DND-41 (cell line): ENCODE data around the gene LIM2.

Experiments
- ATAC-seq: fragments of 200-7000 bp; cut with Tn5 transposase; 3 replicates; pipeline ENCODE4 v1.9.1; 2021; ENCODE audit warnings: low read depth; ENCODE audit not compliant: insufficient read depth
- DNase-seq: peaks from one replicate; pipeline ENCODE4 v3.0.0-alpha.2; 2020
- H2AFZ ChIP-seq: 2 replicates; pipeline ENCODE4 v1.6.0; 2012; ENCODE audit warnings: low read depth, low read length
- H3K27ac ChIP-seq: 2 replicates; pipeline ENCODE4 v1.5.1; 2012; ENCODE audit warnings: low read length, inconsistent platforms
- H3K27me3 ChIP-seq: fragments of 200-600 bp; sonication (generic); 2 replicates; pipeline ENCODE4 v1.6.0; 2012; ENCODE audit warnings: low read length, mild to moderate bottlenecking, inconsistent platforms; ENCODE audit not compliant: insufficient read depth, poor library complexity
- H3K36me3 ChIP-seq: 2 replicates; pipeline ENCODE4 v1.5.1; 2012; ENCODE audit warnings: low read length, inconsistent platforms; ENCODE audit not compliant: insufficient read depth
- H3K4me1 ChIP-seq: 2 replicates; pipeline ENCODE4 v1.5.1; 2012; ENCODE audit warnings: mild to moderate bottlenecking, low read length; ENCODE audit not compliant: insufficient read depth
- H3K4me2 ChIP-seq: 2 replicates; pipeline ENCODE4 v1.6.0; 2012; ENCODE audit warnings: mild to moderate bottlenecking, moderate library complexity, low read length, inconsistent platforms; ENCODE audit not compliant: insufficient read depth
- H3K4me3 ChIP-seq, 2 experiments: fragments of 200-600 bp in 1 of 2; shearing (Covaris generic) in 1 of 2; 2 replicates each; pipeline ENCODE4 v1.5.1; 2012 to 2016; ENCODE audit warnings: inconsistent platforms in 2 of 2, low read length in 2 of 2, mild to moderate bottlenecking in 2 of 2, low read depth in 1 of 2, moderate library complexity in 1 of 2
- H3K79me2 ChIP-seq: 2 replicates; pipeline ENCODE4 v1.6.0; 2012; ENCODE audit warnings: low read length, inconsistent platforms; ENCODE audit not compliant: insufficient read depth
- H3K9ac ChIP-seq: 2 replicates; pipeline ENCODE4 v1.6.0; 2012; ENCODE audit warnings: low read depth, mild to moderate bottlenecking, inconsistent platforms, low read length, moderate library complexity
- H3K9me3 ChIP-seq: 2 replicates; pipeline ENCODE4 v1.5.1; 2012; ENCODE audit warnings: low read length, moderate library complexity, mild to moderate bottlenecking, inconsistent platforms; ENCODE audit not compliant: insufficient read depth, severe bottlenecking
- H4K20me1 ChIP-seq: 2 replicates; pipeline ENCODE4 v1.6.0; 2012; ENCODE audit warnings: low read length; ENCODE audit not compliant: insufficient read depth
- CTCF ChIP-seq: IDR thresholded peaks from 2 replicates; pipeline ENCODE4 v1.5.1; 2012; ENCODE audit warnings: borderline replicate concordance, low read length, moderate library complexity, mild to moderate bottlenecking; ENCODE audit not compliant: poor library complexity, severe bottlenecking; ENCODE audit errors: extremely low read depth
- EZH2 ChIP-seq: IDR thresholded peaks from 3 replicates; pipeline ENCODE4 v1.6.1; 2012; ENCODE audit warnings: borderline replicate concordance, low read depth, mild to moderate bottlenecking, moderate library complexity, low read length, inconsistent platforms; ENCODE audit not compliant: severe bottlenecking

The LIM2 gene

GRCh38 chr19:51392701-51393100, 4.9 kb upstream of the LIM2 start:
- DNase-seq (no peak), ATAC-seq (no peak)
- H3K36me3 ChIP-seq, result no peaks in the 10 kb centered on the region
- peaks cover 10% of the 10 kb centered on the region for H3K79me2 ChIP-seq
- no peaks in the 10 kb centered on the region for H3K9me3 ChIP-seq
- H3K27ac ChIP-seq, result no peak overlapping the region
- no peaks in the 10 kb centered on the region for H3K27me3 ChIP-seq
- peaks cover 18% of the 10 kb centered on the region for H3K4me1 ChIP-seq
- H3K9ac ChIP-seq, result no peak overlapping the region
- H3K4me3 ChIP-seq, result no peak overlapping the region
- TF ChIP-seq EZH2, result no peak
- no peak for TF ChIP-seq CTCF
- no peak overlapping the region for H3K4me2 ChIP-seq
- no peak overlapping the region; the same call in 1 of the 2 replicates for H2AFZ ChIP-seq
- H4K20me1 ChIP-seq, result no peaks in the 10 kb centered on the region

DNA sequence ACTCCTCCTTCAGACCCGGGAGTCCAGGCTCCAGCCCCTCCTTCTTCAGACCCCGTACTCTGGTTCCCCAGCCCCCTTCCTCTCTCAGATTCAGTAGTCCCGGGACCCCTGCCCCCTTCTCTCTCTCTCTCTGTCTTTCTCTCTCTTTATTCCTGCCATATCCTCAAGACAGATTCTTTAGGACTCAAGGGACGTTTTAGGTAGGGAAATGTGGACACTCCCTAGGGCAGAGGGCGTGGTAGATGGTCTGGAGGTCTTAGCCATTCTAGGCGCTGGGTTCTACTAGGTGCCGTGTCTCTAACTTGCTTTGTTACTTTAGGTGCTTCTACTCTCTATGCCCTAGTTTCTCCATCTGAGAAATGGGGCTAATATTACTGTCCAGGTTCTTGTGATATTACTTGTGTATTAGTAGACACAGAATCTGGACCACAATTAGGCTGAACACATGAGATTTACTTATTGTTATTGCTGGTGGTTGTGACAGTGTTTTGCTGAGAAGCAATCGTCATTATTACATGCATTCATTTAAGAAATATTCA, 3.4 kb upstream of the LIM2 start:
- Histone ChIP-seq H3K4me1 (peaks cover 18% of the 10 kb centered on the region), H3K4me2 (no peak overlapping the region), H3K79me2 (peaks cover 10% of the 10 kb centered on the region), H3K36me3 (no peaks in the 10 kb centered on the region), H3K27me3 (no peaks in the 10 kb centered on the region), H3K4me3 (no peak overlapping the region), H3K27ac (no peak overlapping the region), H3K9me3 (no peaks in the 10 kb centered on the region), H4K20me1 (no peaks in the 10 kb centered on the region), H2AFZ (no peak overlapping the region), H3K9ac (no peak overlapping the region)
- ATAC-seq (no peak), DNase-seq (no peak)
- TF ChIP-seq EZH2 (no peak), CTCF (no peak)

- H3K4me3 ChIP-seq, result no peak overlapping the region
- no peaks in the 10 kb centered on the region for H4K20me1 ChIP-seq
- H3K4me1 ChIP-seq, result peaks cover 6% of the 10 kb centered on the region
- H2AFZ ChIP-seq, result no peak overlapping the region
- H3K27me3 ChIP-seq, result no peaks in the 10 kb centered on the region
- ATAC-seq (no peak), DNase-seq (no peak)
- H3K27ac ChIP-seq, result no peak overlapping the region
- no peak overlapping the region for H3K4me2 ChIP-seq
- H3K9me3 ChIP-seq, result no peaks in the 10 kb centered on the region
- TF ChIP-seq EZH2 (no peak), CTCF (no peak)
- H3K36me3 ChIP-seq, result no peaks in the 10 kb centered on the region
- no peak overlapping the region for H3K9ac ChIP-seq
- no peaks in the 10 kb centered on the region for H3K79me2 ChIP-seq
Observed at GRCh38 chr19:51389143-51389542, 1.4 kb upstream of the LIM2 start.

DNA sequence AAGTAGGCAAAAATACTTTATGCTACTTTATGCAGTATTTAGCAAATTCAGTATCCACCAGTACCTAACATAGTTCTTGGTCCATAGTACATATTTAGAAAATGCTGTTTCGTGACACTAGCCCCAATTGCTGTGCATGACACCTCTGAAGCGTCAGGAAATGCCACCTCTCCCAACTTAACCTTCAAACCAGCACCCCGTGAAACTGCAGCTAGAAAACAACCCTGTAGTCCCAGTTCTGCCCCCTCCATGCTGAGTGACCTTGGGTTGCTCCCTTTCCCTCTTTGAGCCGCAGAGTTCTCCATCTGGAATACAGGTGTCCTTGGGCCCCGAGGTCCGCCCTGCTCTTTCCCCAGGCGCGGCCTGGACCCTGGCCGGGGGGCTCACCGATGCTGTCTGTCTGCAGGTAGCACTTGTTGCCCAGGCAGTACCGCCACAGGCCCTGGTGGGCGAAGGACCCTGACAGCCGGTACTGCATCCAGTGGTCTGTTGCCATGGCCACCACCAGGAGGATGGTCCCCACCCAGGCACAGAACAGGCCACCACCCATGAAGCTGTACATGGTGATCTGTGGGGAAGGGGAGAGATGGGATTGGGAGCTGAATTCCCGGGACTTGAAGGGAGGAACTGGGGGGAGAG, 773 bp downstream of the LIM2 start:
- Histone ChIP-seq H3K27me3 (no peaks in the 10 kb centered on the region), H2AFZ (no peak overlapping the region), H3K4me3 (no peak overlapping the region), H4K20me1 (no peaks in the 10 kb centered on the region), H3K36me3 (no peaks in the 10 kb centered on the region), H3K79me2 (no peaks in the 10 kb centered on the region), H3K9ac (no peak overlapping the region), H3K27ac (no peak overlapping the region), H3K4me2 (no peak overlapping the region), H3K4me1 (no peaks in the 10 kb centered on the region), H3K9me3 (no peaks in the 10 kb centered on the region)
- DNase-seq (no peak), ATAC-seq (no peak)
- no peak for TF ChIP-seq CTCF
- TF ChIP-seq EZH2, result no peak
